Stimulated activated CD8-positive, alpha-beta memory T cell treated with anti-CD3 and anti-CD28 coated beads, Interleukin-4, amount 100 ng/mL, for 48 hours (primary cell): ENCODE data around the gene PSMB1.
A peak's percentile ranks its signal among the peaks of the same experiment; 100 is the strongest.

Source experiments
- DNase-seq: peaks from one replicate; pipeline ENCODE4 v3.0.0-alpha.2; 2020

PSMB1 gene

GRCh38 chr6:170552765-170553533 lies at the start of gene PSMB1:
Gene PSMB1, minus strand, starts transcription at chr6:170553307. Its CDS starts 65 bp downstream, at chr6:170553242.
- DNase-seq: peak; percentile 91

DNA sequence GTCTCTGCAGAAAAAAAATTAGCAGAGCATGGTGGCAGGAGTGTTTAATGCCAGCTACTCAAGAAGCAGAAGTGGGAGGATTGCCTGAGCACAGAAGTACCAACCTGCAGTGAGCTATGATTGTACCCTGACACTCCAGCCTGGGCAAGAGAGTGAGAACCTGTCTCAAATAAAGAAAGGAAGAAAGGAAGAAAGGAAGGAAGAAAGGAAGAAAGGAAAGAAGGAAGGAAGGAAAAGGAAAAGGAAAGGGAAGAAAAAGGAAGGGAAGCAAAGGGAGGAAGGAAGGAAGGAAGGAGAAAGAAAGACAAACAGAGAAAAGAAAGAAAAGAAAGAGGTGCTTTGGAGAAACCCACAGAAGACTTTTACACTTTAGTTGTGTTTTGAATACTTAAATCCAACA lies 44.2 kb upstream of the PSMB1 start:
- DNase-seq: no peak

DNA sequence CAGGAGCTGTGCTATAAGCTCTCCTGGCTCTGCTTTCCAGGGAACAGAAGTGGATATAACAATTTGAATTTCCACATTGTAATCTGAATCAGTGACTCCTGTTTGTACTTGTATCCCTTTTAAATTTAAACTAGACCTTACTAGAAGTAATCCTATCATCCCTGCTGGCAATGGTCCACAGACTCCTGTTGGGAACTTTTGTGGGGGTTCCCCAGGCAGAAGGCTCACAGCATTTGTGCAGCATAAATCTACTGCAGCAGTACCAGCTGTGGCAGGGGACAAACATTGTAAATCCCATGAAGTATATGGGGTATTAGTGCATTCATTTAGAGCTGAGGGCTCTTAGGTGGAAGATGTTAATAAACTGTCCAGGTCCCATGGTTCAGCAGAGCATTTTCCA lies 43.3 kb upstream of the PSMB1 start:
- DNase-seq: no peak

- no peak for DNase-seq
Measured at GRCh38 chr6:170590725-170591124, 37.6 kb upstream of the PSMB1 start.

DNA sequence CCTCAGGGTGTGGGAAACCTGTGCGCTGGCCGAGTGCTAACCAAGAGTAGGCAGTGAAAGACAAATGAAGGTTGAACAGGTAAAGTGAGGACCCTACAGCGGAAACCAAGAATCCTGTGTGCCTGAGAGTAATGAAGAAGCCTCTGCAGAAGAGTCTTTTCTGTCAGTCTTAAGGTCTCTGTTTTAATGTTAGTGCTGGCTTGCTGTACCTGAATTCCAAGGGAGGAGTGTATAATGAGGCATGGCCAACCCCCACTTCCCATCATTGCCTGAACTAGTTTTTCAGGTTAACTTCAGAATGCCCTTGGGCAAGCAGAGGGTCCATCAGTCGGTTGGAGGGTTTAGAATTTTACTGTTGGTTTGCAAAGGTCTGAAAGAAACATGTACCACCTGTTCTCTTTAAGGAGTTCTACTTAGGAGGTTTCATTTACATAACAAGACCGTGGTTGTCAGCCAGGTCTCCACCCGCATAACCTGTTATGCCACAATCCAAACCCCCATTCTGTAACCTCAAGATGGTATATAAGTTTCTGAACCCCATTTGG lies 31.9 kb upstream of the PSMB1 start:
- DNase-seq: no peak

DNA sequence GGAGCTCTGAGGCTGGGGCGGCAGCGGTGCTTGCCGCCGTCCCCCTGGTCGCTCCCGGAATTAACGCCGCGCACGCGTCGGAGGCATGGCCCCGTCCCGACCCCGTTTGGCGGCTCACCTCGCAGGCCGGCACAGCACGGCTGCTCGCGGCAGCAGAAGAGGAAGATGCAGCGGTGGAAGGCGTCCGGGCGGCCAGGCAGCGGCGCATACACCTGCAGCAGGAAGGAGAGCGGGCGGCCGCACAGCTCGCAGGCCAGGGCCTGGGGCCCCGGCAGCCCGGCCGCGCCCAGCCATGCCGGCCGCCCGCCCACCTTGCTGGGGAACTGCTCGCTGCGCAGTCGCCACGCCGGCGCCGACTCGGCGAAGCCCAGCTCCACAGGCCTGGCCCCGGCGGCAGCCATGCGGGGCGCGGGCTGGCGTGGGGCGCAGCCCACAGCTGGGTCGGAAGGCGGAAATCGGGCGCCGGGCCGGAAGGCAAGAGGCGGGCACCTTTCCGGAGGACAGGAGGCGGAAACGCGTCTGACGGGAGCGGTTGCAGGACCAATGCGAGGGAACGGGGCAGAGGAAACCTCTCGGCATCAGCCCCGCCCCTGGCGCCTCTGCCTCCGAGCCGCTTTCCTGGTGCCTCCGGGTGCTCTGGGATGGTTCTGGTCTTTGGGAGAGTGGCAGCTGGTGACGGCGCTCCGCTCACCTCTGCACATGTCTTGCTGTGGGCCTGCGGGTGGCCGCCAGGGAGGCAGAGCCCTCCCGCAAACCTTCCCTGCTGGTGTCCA lies 31.3 kb upstream of the PSMB1 start, which contains the start of gene PDCD2:
Gene PDCD2 (minus strand): TSS at position 457 of the 773 bp plus-strand sequence. CDS start 56 bp downstream, at position 401.
- peak; percentile 93 for DNase-seq

- no peak for DNase-seq
Measured at GRCh38 chr6:170583756-170584180, 30.7 kb upstream of the PSMB1 start.

DNA sequence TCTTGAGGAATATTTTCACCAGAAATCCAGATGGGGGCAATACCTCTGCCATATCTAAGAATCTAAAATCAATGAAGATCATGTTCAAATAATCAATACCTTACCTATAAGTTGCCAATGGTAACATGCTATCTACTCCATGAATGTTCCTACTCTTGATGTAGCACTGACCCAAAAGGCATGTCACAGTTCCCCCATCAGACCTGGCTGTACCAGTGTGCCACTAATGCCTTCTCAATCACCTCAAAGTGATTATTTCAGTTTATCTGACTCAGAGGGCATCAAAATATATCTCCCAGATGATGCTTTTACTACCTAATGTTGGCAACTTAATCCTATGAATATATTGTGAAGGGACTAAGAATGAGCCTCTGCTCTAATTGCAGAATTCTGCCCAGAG lies 25.8 kb upstream of the PSMB1 start:
- no peak for DNase-seq

DNA sequence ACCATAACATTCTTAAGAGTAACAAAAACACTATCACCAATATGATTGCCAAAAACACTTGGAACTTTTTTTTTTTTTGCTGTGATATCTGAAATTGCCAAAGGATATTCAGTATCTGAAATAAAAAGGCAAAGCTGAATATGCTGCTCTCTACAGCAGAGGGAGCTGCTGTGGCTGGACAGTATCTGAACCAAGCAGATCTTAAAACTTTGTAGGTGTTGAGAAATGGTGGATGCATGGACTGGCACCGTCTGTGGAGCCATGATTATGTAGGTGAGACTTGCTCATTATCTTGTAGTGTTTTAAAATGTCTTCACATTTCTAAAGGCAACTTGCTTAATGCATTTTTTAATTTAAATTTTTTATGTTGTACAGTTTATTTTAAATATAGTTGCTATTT lies 22.1 kb upstream of the PSMB1 start:
- no peak for DNase-seq

DNA sequence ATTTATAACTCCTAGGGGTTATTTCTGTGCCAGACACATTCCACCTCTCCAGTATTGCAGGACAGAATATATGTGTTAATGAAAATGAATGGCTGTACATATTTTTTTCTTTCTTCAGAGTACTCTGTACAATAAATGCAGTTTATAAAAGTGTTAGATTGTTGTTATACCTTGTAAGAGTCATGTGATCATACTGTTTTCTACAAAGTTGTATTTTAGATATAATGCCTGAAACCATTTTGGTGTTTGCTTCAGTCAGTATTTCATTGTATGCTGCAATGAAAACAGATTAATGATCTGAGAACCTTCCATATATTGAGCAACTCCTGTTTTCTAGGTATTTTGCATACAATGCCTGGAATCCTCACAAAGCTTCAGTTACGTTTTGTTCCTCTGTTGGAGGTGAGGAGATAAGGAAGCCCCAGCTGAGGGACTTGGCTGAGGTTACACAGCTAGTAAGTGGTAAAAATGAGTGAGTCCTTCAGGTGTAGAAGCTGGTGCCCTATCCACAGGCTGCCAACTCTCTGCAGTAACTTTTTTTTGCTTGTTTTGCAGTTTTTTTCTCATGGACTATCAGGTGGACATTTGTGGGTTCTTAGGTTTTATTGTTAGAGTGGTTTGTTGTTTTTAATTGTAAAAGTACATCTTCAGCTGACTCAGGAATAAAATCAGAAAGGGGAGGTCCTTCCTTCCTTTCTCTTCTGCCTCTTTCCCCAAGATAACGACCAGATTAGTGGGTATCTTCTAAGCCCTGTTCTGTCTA lies 19.8 kb upstream of the PSMB1 start:
- no peak for DNase-seq

DNA sequence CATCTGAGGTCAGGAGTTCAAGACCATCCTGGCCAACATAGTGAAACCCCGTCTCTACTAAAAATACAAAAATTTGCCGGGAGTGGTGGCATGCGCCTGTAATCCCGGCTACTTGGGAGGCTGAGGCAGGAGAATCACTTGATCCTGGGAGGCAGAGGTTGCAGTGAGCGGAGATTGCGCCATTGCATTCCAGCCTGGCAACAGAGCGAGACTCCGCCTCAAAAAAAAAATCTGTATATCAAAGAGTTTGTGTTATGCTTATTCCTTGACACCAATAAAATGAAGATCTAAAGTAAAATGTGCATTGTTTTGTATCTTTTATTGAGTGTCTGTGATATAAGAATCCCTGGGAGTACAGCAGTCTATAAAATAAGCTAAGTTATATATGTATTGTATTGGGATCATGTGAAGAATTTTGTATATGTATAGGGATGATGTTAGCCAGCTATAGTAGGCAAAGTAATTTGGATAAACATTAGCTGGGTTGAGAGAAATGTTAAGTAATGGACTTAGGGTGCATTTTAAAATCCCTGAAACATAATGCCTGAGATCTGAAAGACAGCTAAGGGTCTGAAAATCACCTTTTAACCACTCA lies 11.9 kb upstream of the PSMB1 start:
- DNase-seq: no peak

DNA sequence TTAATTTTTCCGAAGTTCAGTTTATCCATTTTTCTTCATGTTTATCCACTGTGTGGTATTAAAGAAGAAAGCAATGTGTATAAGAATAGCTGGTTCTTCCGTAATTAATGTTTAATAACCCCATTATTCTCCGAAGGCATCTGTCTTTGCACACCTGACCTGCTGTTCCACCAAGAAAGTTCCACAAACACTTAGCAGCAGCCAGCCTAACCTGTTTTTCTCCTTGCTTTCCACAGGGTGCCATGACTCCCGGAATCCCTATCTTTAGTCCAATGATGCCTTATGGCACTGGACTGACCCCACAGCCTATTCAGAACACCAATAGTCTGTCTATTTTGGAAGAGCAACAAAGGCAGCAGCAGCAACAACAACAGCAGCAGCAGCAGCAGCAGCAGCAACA lies 8.4 kb upstream of the PSMB1 start:
- no peak for DNase-seq

- DNase-seq: no peak
Measured at GRCh38 chr6:170555305-170555704, 2.2 kb upstream of the PSMB1 start.

GRCh38 chr6:170554796-170555137 lies 1.7 kb upstream of the PSMB1 start:
- DNase-seq: no peak

- DNase-seq: peak; percentile 98
Measured at GRCh38 chr6:170554013-170554795, 1.1 kb upstream of the PSMB1 start, which contains the start of gene TBP. Gene TBP, plus strand, starts transcription at chr6:170554369. Its CDS starts 2,661 bp downstream, at chr6:170557030.

DNA sequence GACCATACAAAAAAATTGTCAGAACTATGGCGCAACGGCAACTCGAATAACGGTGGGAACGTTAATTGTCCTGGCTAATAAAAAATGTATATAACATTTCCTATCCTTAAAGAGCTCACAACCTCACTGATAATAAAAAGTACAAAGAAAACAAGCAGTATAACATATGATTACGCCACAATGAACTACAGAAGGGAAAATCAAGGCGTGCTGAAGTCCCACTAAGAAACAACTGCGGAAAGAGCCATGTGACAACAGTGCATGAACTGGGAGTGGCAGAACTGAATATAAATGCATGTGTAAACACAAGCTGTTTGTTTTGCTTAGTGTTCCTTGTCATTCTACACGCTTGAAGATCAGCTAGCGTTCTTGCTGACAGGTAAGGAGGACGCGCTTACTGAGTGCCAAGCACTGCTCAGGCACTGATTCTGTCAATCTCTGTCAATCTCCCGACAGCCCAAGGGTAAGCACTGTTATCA lies 466 bp upstream of the PSMB1 start:
- no peak for DNase-seq

- DNase-seq: no peak
Measured at GRCh38 chr6:170545405-170545804, 7.7 kb downstream of the PSMB1 start.

- DNase-seq: no peak
Measured at GRCh38 chr6:170542031-170542719, 10.9 kb downstream of the PSMB1 start.

- no peak for DNase-seq
Measured at GRCh38 chr6:170537329-170537728, 15.8 kb downstream of the PSMB1 start.

DNA sequence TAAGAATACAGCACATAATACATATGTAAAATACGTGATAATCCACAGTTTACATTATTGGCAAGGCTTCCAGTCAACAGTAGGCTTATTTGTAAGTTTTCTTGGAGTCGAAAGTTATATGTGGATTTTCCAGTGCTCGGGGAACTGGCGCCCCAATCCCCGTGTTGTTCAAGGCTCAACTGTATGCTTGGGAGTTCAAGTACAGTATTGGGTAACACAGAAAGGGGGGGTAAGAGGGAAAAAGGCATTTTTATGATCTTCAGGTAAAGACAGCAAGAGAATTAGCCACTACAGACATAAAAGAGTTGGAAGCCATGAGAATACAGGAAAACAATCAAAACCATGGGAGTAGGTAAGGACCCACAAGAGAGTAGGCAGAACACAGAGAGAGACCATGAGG lies 16.4 kb downstream of the PSMB1 start:
- no peak for DNase-seq

DNA sequence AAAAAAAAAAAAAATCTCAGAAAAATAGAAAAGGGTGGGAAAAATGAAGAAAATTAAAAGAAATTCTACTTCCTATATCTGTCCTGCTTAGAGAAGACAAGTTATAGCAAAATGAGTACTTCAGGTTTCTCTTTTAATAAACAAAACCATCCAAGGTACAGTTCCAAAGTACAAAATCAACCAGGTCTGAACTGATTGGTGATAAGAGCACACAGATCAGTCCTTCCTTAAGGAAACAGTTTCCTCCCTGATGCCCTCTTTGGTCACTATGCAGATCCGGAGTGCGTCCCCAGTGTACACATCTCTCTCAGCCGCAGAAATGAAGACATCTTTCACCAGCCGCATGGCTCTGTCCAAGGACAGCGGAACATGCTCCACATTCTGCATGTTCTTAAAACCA lies 18.1 kb downstream of the PSMB1 start:
- DNase-seq: no peak
